Colonic mucosa (tissue), 4 donors: ENCODE results near the gene EXOC4. TPM values are rescaled to one million over a fixed set of nuclear protein-coding genes. Genes with fewer than 3 reads are reported as not detected.

ENCODE experiments used
- DNase-seq: peaks from one replicate; pipeline ENCODE4 v3.0.0-alpha.2; 2020
- H3K27ac ChIP-seq: fragments of 200-600 bp; one replicate; pipeline ENCODE4 v1.8.0; 2021
- H3K27me3 ChIP-seq: fragments of 200-600 bp; one replicate; pipeline ENCODE4 v1.8.0; 2021
- H3K36me3 ChIP-seq: fragments of 200-600 bp; one replicate; pipeline ENCODE4 v1.8.0; 2021
- H3K4me1 ChIP-seq: fragments of 200-600 bp; one replicate; pipeline ENCODE4 v1.8.0; 2021; ENCODE audit warnings: mild to moderate bottlenecking
- H3K4me3 ChIP-seq: fragments of 200-600 bp; one replicate; pipeline ENCODE4 v1.8.0; 2021
- H3K9ac ChIP-seq, 2 donors: one replicate each; pipeline ENCODE4 v1.7.0; 2013; ENCODE audit warnings: control low read depth in 2 of 2, low read depth in 2 of 2, low read length in 2 of 2
- H3K9me3 ChIP-seq: fragments of 200-600 bp; one replicate; pipeline ENCODE4 v1.8.0; 2021
- intact Hi-C: fragments of 100-400 bp; cut with DNase I; formaldehyde crosslinking; loops from one replicate; pipeline ENCODE4 v1.14.1; 2022
- total RNA-seq, 2 donors: library from RNA; stranded (reverse); fragmentation: NEBNext Ultra II Directional in 1 of 2; extraction: Animal tissue kit (Norgen Biotek cat#: 25700) in 1 of 2; gene quantifications; one replicate each; pipeline ENCODE4 v1.2.1, GENCODE V29; 2021
- TF ChIP-seq, protein P1 (sequence below): fragments of 200-600 bp; IDR thresholded peaks from one replicate; pipeline ENCODE4 v1.8.0; 2022; ENCODE audit warnings: antibody characterized with exemption, mild to moderate bottlenecking
- donor health status: healthy.
- donor health status: DM: no; HTN: no; CAD: no.
- donor health status: DM: no; HTN: no; CAD: no.

EXOC4 gene
- total RNA-seq, 2 donors from 2014 or later, result 61.1 to 73.3 TPM

DNA sequence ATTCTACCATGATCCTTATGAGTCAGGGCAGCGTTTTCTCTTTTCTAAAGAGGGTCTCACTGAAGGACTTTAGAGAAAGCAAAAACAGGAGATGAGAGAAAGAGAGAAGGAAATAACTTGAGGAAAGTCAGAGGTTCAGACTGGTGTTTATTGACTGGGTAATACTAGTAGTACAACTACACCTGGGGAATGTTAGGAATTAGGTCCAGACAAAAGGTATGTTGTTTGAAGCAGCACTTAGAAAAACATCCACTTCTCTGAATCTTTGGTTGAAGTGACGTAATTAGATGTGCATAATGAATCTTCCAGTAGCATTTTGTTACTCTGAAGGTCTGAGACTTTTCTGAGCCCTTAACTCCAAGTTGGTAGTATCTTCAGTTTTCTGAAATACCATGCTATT lies 494.0 kb downstream of the EXOC4 start:
- no peak overlapping the region for H3K9ac ChIP-seq
- intact Hi-C loops, result no loop called here

GRCh38 chr7:133748443-133749407 lies 495.8 kb downstream of the EXOC4 start:
- no peaks in the 10 kb centered on the region for H3K9me3 ChIP-seq
- no peak overlapping the region for H3K9ac ChIP-seq
- H3K27ac ChIP-seq, result no peak overlapping the region
- TF ChIP-seq, protein P1, sequence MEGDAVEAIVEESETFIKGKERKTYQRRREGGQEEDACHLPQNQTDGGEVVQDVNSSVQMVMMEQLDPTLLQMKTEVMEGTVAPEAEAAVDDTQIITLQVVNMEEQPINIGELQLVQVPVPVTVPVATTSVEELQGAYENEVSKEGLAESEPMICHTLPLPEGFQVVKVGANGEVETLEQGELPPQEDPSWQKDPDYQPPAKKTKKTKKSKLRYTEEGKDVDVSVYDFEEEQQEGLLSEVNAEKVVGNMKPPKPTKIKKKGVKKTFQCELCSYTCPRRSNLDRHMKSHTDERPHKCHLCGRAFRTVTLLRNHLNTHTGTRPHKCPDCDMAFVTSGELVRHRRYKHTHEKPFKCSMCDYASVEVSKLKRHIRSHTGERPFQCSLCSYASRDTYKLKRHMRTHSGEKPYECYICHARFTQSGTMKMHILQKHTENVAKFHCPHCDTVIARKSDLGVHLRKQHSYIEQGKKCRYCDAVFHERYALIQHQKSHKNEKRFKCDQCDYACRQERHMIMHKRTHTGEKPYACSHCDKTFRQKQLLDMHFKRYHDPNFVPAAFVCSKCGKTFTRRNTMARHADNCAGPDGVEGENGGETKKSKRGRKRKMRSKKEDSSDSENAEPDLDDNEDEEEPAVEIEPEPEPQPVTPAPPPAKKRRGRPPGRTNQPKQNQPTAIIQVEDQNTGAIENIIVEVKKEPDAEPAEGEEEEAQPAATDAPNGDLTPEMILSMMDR, result no peak
- H3K4me3 ChIP-seq, result no peak overlapping the region
- no peaks in the 10 kb centered on the region for H3K36me3 ChIP-seq
- intact Hi-C loops, result no loop called here
- no peaks in the 10 kb centered on the region for H3K4me1 ChIP-seq
- DNase-seq, result no peak
- H3K27me3 ChIP-seq, result no peaks in the 10 kb centered on the region

More for the DNA sequence above, 494.0 kb downstream of the EXOC4 start:
- Histone ChIP-seq H3K27ac (no peak overlapping the region), H3K27me3 (no peaks in the 10 kb centered on the region), H3K4me3 (no peak overlapping the region), H3K36me3 (no peaks in the 10 kb centered on the region), H3K9me3 (no peaks in the 10 kb centered on the region), H3K4me1 (no peaks in the 10 kb centered on the region)
- TF ChIP-seq, protein P1, result no peak
- no peak for DNase-seq

DNA sequence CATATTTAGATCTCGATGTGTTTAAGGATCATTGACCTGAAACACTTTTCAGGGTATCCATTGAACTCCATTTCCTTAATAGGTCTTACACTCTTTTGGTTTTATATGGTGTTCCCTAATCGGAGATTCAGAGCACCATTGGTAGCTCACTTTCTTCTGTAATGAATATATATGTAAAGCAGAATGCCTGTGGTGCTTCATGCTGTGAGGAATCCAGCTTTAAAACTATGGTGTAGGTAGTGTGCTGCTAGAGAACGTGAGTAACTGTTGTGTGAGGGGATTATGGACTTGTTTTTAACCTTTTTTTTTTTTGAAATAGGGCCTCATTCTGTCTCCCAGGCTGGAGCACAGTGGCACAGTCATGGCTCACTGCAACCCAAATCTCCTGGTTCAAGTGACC lies 497.4 kb downstream of the EXOC4 start:
- intact Hi-C loops, result no loop called here
- Histone ChIP-seq H3K9ac (no peak overlapping the region), H3K9me3 (no peaks in the 10 kb centered on the region), H3K27me3 (no peaks in the 10 kb centered on the region), H3K36me3 (no peaks in the 10 kb centered on the region), H3K4me3 (no peak overlapping the region), H3K27ac (no peak overlapping the region), H3K4me1 (no peaks in the 10 kb centered on the region)
- TF ChIP-seq, protein P1, result no peak
- DNase-seq, result no peak

GRCh38 chr7:133751079-133751478 lies 498.2 kb downstream of the EXOC4 start:
- DNase-seq, result no peak
- intact Hi-C loops, result no loop called here
- no peaks in the 10 kb centered on the region for H3K4me1 ChIP-seq
- TF ChIP-seq, protein P1, result no peak
- H3K4me3 ChIP-seq, result no peak overlapping the region
- no peaks in the 10 kb centered on the region for H3K36me3 ChIP-seq
- no peak overlapping the region for H3K9ac ChIP-seq
- H3K9me3 ChIP-seq, result no peaks in the 10 kb centered on the region
- H3K27me3 ChIP-seq, result no peaks in the 10 kb centered on the region
- H3K27ac ChIP-seq, result no peak overlapping the region

DNA sequence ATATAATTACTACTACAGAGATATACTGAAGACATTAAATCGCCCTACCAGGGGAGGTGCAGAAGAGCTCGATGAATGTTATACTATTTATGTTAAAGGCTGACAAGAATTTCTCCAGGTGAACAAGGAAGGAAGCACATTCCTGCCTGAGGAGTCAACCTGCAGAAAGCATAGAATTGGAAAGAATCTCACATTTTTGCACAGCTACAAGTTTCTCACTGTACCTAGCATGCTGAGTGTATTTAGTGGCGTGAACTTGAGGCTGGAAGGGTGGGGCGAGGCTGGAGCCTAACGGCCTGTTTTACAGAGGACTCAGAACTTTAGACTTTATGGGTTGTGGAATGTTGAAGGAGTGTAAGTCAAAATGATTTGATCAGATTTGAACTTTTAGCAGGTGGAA lies 500.6 kb downstream of the EXOC4 start:
- DNase-seq, result peak; percentile 17
- no peak overlapping the region for H3K27ac ChIP-seq
- TF ChIP-seq, protein P1, result no peak
- H3K4me1 ChIP-seq, result no peaks in the 10 kb centered on the region
- H3K36me3 ChIP-seq, result no peaks in the 10 kb centered on the region
- no peaks in the 10 kb centered on the region for H3K27me3 ChIP-seq
- H3K4me3 ChIP-seq, result no peak overlapping the region
- intact Hi-C loops, result no loop called here
- H3K9ac ChIP-seq, result no peak overlapping the region
- H3K9me3 ChIP-seq, result no peaks in the 10 kb centered on the region
